IPS DF 4.7 (cell line): ENCODE data around the gene HOXB3.

Source experiments
- DNase-seq: peaks from one replicate; pipeline ENCODE4 v3.0.0-alpha.2; 2013; ENCODE audit warnings: low spot score; ENCODE audit errors: extremely low read depth

HOXB3 gene

GRCh38 chr17:48600244-48601098 is 10.4 kb upstream of the HOXB3 start:
- DNase-seq: no peak

DNA sequence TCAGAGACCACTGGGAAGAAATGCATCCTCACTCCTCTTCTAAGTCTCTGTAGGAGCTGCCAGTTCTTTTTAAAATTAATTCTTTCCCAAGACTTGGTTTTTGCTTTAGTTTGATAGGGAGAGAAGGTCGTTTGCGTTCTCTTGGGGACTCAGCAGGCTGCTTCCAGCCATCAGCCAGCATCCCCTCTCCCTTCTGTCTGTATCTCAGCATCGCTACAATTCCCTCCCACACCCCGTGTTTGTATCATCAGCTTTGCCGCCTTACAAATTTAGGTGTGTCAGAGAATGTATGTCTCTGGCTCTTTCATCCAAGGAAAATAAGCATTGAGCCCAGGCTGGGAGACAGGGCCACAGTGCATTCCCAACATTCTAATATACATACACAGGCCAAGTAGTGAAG is 9.3 kb upstream of the HOXB3 start:
- no peak for DNase-seq

DNA sequence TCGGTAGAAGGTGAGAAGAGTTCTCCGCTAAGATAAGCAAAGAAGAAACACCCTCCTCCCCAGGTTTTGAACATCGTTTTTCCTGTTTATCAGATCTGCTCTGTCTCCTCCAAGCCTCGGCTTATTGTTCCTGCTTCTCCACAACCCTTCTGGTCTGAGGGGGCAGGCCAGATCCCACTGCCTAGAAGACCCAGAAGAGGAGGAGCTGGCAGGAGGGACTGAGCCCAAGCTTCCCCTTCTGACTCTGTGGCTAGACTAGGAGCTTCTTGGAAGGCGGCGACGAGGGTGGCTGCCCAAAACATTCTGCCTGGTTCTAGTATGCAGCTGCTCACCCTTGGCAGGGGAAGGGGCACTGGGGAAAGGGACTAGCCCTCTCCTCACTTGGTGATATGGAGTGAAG is 8.7 kb upstream of the HOXB3 start:
- no peak for DNase-seq

GRCh38 chr17:48597778-48598631 is 8.0 kb upstream of the HOXB3 start:
- no peak for DNase-seq

GRCh38 chr17:48597528-48597777 is 7.4 kb upstream of the HOXB3 start:
- no peak for DNase-seq

- no peak for DNase-seq
These were observed 6.9 kb upstream of the HOXB3 start for GRCh38 chr17:48596735-48597527.

- no peak for DNase-seq
These were observed 6.1 kb upstream of the HOXB3 start for GRCh38 chr17:48596000-48596734.

- DNase-seq: no peak
These were observed 5.4 kb upstream of the HOXB3 start for GRCh38 chr17:48595278-48595999.

GRCh38 chr17:48594538-48595277 is 4.7 kb upstream of the HOXB3 start:
- no peak for DNase-seq

DNA sequence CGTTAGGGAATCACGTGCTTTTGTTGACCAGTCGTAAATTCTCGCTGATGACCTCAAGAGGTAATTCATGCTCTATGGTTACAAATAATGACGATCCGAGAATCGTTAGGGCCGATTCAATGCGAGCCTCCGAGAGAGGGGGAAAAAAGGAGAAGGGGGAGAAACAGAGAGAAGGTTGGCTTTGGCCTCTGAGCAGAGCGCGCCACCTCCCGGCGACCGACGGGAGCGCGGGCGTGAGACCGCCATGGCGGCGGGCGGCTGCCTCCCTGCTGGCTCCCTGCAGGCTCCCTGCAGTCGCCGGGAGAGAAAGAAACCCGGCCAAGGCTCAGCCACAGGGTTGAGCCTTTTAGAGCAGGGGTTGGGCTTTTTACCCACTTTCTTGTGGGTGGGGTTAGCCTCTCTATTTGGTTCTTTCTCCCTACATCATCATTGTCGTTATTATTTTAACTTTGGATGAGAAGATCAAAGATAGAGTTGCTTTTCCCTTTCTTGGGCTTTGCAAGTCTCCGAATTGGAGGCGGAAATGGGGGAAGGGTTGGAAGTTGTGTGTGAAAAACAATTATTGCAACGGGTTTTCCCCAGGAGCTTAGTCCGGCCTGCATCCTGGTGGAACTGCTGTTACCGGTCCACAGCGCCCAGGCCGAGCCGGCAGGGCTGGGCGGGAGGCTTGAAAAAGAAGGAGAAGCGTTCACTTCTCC is 3.9 kb upstream of the HOXB3 start:
- DNase-seq: no peak

GRCh38 chr17:48593126-48593829 is 3.2 kb upstream of the HOXB3 start, which contains the start of gene HOXB5:
Gene HOXB5 (minus strand): TSS chr17:48593779. CDS start chr17:48593682, 97 bp downstream.
- no peak for DNase-seq

DNA sequence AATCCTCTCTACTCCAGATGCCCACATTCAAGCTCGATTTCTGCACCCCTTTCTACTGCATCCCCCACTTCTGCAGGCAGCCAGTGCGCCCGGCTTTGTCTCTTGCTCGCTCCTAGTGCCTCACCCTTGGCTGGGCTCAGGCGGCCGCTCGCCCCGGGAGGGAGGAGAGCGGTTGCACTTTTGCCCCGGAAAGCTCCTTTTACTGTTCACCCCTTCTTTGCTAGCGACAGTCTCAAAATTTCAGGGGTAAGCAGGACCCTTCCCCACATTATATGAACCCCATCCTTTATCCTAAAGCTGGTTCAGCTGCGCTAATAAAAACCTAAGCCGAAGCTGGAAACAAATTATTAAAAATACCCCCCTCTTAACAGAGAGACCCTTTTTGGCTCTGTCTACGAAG is 2.5 kb upstream of the HOXB3 start:
- no peak for DNase-seq

DNA sequence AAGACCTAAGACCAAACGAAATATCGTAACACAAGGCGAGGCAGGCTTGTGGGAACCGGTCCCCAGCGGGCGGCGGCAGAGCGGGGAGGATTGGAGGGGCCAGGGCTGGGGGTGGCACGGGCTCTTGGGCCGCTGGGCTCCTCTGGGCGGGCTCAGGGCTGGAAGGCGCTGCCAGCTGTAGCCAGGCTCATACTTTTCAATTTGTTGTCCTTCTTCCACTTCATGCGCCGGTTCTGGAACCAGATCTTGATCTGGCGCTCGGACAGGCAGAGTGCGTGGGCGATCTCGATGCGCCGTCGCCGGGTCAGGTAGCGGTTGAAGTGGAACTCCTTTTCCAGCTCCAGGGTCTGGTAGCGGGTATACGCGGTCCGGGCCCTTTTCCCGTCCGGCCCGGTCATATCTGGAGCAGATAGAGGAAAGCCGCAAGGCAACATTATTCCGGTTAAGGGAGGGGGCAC is 2.0 kb upstream of the HOXB3 start:
- DNase-seq: no peak

DNA sequence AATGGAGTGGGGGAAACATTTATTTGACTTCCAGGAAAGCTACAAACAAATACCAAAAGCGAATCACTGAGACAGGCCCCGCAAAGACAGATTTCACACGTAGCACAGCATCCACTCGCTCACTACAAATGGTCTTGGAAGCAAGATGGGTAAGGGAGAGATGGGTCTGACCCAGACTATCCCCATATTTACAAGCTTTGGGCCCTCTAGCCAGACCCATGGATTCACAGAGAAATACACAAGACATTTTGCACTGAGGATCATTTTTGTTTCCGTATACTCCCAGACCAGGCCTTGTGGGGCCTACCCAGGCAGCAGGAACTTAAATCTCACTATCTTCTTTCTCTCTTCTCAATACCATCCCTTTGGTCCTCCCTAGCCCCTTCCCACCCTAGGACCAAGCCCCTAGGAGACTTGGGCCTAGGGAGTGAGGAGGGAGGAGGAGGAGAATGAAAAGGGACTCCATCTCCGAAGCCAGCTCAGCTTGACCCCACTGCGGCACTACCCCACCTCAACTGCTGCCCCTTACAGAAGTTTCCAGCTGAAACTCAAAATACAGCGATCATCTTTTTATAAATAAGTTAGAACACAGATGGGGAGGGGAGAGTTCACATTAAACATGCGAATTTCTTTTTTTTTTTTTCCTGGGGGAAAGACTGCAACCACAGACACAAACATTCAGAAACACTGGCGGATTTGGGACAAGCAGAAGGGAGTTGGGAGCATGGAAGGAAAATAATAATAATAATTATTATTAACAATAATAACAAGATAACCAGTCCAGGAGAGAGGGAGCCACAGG is 1.4 kb upstream of the HOXB3 start:
- DNase-seq: no peak

DNA sequence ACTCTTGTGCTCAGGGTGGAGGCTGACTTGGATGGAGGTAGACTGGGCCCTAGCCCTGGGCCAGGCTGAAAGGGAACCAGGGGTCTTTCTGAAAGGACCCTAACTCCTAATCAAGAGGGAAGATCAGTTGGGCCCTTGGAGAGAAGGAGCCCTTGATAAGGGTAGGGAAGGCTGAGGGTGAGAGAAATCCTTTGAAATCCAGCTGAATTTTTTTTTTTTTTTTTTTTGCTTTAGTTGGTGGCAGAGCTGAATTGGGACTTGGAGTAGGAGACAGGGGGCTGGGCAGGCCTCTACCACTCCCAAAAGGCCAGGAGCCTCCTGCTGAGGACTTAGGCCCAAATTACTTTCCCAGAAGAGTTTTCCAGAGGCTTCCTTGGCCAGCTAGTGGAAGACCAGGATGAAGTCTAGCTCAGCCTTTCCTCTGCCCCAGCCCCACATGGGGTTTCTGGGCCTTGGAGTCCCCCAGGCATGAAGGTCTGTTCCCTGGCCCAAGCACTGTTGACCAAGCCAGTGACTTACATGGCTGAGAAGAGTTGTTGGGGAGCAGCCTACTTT is 643 bp upstream of the HOXB3 start:
- no peak for DNase-seq

DNA sequence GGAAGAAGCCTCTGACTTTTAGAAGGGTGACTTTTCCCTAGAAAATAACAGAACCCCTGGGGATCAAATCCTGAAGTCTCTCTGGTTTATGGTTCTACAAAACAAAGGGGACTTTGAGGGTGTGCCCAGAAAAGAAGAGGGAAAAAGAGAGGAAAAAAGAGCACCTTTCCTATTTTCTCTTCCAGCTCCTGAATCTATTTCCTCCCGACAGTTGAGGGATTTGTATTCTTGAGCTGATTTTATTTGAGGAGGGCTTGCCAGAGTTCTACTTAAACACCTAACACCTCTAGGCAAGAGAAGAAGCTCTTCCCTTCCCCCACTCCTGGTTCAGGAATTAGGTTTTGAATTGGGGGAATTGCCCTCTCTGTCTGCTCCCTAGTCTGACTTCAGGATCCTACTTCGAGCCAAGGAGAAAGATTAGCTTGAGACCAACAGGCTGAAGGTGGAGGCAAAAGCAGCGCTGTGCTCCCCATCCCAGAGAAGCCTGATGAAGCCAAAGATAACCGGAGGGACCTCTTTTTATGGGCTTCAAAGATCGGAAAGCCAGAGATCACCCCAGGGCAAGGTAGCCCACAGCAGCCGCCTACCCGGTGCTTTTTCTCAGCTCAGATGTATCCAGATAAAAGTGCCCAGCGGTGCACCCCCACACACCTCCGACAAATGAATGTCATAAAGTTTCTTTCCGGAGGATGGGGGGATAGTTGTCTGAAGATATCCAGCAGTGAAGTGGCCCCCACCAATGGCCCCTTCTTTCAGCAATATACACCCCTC is 796 bp downstream of the HOXB3 start:
- DNase-seq: no peak

- no peak for DNase-seq
These were observed 1.5 kb downstream of the HOXB3 start for GRCh38 chr17:48588528-48588927.
